ENCODE results near the gene TGIF1.
A peak's percentile ranks its signal among the peaks of the same experiment; 100 is the strongest.

The TGIF1 gene

DNA sequence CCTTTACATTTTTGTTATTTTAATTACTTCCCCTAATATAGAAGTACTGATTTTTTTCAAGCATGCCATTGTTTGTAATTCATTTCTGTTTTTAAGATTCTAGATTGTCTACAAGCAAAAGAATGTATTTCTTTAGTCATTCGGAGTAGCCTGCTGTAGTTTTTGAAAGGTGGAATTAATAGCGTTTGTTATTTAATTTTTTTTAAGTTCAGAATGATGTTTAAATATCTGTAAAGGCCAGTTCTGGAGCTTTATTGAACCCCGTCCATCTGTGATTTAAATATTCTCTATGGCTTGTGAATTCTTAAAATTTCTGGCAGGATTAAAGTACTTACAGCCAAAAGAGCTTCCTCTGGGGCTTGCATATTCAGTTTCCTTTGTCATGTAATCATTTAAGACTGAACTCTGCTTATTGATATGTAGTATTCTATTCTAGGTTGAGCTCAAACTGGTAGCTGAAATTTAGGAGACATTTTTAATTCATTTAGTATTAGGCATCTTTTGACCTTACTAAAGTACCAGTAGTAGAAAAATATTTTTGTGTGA lies 5.2 kb downstream of the TGIF1 start:
- Mint-ChIP-seq H3K27ac (peak overlapping the region; percentile 99), H3K4me1 (ENCODE audit: low read depth) (peaks cover 34% of the 10 kb centered on the region), H3K9me3 (no peaks in the 10 kb centered on the region), H3K36me3 (ENCODE audit: low read depth) (peaks cover 64% of the 10 kb centered on the region), H3K27me3 (no peaks in the 10 kb centered on the region), H3K4me3 (no peak overlapping the region)
- intact Hi-C loops (cut with micrococcal nuclease), result loop anchor here (10.0 kb wide), 1 partner anchor 420 kb away; no protein-coding TSS in a partner anchor

GRCh38 chr18:3455907-3456685 lies 6.1 kb downstream of the TGIF1 start:
- Mint-ChIP-seq H3K27me3 (no peaks in the 10 kb centered on the region), H3K4me1 (ENCODE audit: low read depth) (peaks cover 34% of the 10 kb centered on the region), H3K9me3 (peaks cover 7% of the 10 kb centered on the region), H3K4me3 (no peak overlapping the region), H3K27ac (no peak overlapping the region), H3K36me3 (ENCODE audit: low read depth) (peaks cover 63% of the 10 kb centered on the region)
- intact Hi-C loops (cut with micrococcal nuclease), result loop anchor here (1.0 to 10.0 kb wide), 2 partner anchors 174 to 419 kb away; no protein-coding TSS in a partner anchor

DNA sequence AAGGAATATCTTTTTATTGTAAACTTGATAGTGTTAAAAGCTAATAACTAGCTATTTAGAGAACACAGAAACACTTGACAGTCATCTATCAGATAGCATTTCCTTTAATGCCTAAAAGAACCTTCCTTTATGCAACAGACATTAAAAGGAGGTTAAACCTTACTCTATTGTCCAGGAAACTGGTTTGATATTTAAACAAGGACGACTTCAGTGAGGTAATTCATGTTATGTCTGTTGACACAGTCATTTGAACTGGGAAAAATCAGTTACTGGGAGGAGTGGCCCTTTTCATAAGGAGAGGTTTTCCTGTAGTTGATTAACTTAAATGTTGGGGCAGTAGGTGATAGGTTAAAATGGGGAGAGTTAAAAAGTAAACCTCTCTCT lies 6.7 kb downstream of the TGIF1 start:
- intact Hi-C loops (cut with micrococcal nuclease), result loop anchor here (1.0 to 10.0 kb wide), 2 partner anchors 174 to 418 kb away; no protein-coding TSS in a partner anchor
- no peak overlapping the region for H3K27ac Mint-ChIP-seq
- peaks cover 63% of the 10 kb centered on the region for H3K36me3 Mint-ChIP-seq (ENCODE audit: low read depth)
- H3K9me3 Mint-ChIP-seq, result peaks cover 9% of the 10 kb centered on the region
- H3K4me1 Mint-ChIP-seq (ENCODE audit: low read depth), result peaks cover 34% of the 10 kb centered on the region
- no peaks in the 10 kb centered on the region for H3K27me3 Mint-ChIP-seq
- no peak overlapping the region for H3K4me3 Mint-ChIP-seq

GRCh38 chr18:3457261-3457724 lies 7.3 kb downstream of the TGIF1 start:
- Mint-ChIP-seq H3K27ac (no peak overlapping the region), H3K4me3 (no peak overlapping the region), H3K4me1 (ENCODE audit: low read depth) (peaks cover 32% of the 10 kb centered on the region), H3K36me3 (ENCODE audit: low read depth) (peaks cover 63% of the 10 kb centered on the region), H3K9me3 (peaks cover 9% of the 10 kb centered on the region), H3K27me3 (no peaks in the 10 kb centered on the region)
- intact Hi-C loops (cut with micrococcal nuclease), result loop anchor here (10.0 kb wide), 1 partner anchor 418 kb away; no protein-coding TSS in a partner anchor

DNA sequence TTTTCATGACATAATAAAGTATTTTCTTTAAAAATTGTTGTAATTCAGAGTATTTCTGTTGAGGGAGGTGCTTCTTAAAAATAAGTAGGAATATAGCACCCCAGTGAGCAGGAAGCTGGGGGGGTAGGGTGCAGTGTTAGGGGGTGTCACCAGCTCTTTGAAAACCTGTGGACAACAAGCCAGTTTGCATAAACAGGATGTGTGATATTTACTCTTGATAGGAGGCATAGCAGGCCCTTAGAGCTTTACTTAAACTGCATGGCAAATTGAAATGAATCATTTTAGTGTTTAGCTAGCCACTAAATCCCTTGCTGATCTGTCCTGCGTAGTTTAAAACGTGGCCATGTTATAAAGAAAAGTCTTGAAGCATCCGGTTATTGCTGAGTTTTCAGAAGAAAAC lies 8.4 kb downstream of the TGIF1 start:
- peaks cover 9% of the 10 kb centered on the region for H3K9me3 Mint-ChIP-seq
- H3K4me1 Mint-ChIP-seq (ENCODE audit: low read depth), result peaks cover 21% of the 10 kb centered on the region
- H3K27me3 Mint-ChIP-seq, result no peaks in the 10 kb centered on the region
- H3K4me3 Mint-ChIP-seq, result no peak overlapping the region
- intact Hi-C loops (cut with micrococcal nuclease), result loop anchor here (10.0 kb wide), 1 partner anchor 416 kb away; no protein-coding TSS in a partner anchor
- peaks cover 62% of the 10 kb centered on the region for H3K36me3 Mint-ChIP-seq (ENCODE audit: low read depth)
- H3K27ac Mint-ChIP-seq, result no peak overlapping the region

DNA sequence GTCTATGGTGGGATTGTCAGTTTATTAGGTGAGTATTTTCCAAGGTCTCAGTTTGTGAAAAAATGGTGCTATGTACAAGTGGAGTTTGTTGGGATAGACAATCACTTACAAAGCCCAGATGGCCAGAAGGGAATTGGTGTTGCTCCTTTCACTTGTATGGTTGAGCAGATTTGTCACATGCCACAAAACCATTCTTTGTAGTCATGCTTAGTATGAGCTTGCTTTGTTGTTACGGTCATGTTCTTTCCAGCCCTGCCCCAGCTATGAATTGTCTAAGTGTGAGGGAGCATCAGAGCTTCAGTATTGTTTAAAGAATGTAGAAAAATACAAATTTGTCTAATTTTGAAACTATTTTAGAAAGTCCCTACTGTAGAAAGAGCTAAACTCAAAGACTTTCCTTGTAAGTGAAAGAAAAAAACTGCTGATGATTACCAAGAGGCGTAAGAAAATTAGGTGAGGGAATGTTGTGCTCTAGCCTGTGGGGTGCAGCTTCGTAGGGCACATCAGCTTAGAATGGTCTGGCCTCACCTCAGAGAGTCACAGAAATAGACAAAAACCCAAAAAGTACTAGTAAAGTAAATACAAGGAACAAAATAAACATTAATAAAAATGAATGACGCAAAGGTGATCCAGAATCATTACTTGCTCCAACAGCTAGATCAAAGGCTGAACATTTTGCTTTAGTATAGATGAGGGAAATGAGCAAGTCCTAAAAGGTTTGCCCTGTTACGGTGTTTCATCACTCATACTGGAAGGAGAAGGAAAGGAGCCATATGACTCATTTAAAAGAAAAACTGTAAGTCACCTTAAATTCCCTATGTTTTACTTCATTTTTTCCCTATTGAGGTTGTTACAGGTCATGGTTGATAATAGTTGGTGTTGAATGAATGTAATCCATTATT lies 9.2 kb downstream of the TGIF1 start:
- Mint-ChIP-seq H3K9me3 (peaks cover 9% of the 10 kb centered on the region), H3K27ac (no peak overlapping the region), H3K27me3 (no peaks in the 10 kb centered on the region), H3K36me3 (ENCODE audit: low read depth) (peaks cover 62% of the 10 kb centered on the region), H3K4me1 (ENCODE audit: low read depth) (peaks cover 21% of the 10 kb centered on the region), H3K4me3 (no peak overlapping the region)
- intact Hi-C loops (cut with micrococcal nuclease), result loop anchor here (10.0 kb wide), 1 partner anchor 416 kb away; no protein-coding TSS in a partner anchor

- peaks cover 9% of the 10 kb centered on the region for H3K9me3 Mint-ChIP-seq
- intact Hi-C loops (cut with micrococcal nuclease), result no loop called here
- peaks cover 23% of the 10 kb centered on the region for H3K4me1 Mint-ChIP-seq (ENCODE audit: low read depth)
- H3K27me3 Mint-ChIP-seq, result no peaks in the 10 kb centered on the region
- no peak overlapping the region for H3K27ac Mint-ChIP-seq
- no peak overlapping the region for H3K4me3 Mint-ChIP-seq
- H3K36me3 Mint-ChIP-seq (ENCODE audit: low read depth), result peaks cover 58% of the 10 kb centered on the region
Observed at GRCh38 chr18:3460823-3461398, 10.9 kb downstream of the TGIF1 start.

DNA sequence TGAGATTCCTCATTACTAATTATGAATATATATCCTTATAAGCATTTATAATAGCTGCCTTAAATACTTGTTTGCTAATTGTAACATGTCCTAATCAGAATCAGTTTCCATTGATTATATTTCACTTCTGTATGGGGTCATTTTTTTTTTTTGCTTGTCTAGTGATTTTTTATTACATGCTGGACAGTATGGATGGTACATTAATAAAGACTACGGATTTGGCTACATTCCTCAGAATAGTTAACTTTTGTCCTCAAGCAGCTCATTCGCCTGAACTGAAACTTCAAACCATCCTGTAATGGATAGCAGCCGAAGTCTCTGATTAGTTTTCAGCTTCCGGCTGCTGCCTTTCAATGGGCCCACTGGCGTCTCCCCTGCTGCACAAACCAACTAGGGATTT lies 11.7 kb downstream of the TGIF1 start:
- Mint-ChIP-seq H3K27ac (no peak overlapping the region), H3K36me3 (ENCODE audit: low read depth) (peaks cover 51% of the 10 kb centered on the region)

GRCh38 chr18:3463051-3463450 lies 13.1 kb downstream of the TGIF1 start:
- H3K27ac Mint-ChIP-seq, result peak overlapping the region; percentile 36
- intact Hi-C loops (cut with micrococcal nuclease), result no loop called here
- H3K27me3 Mint-ChIP-seq, result no peaks in the 10 kb centered on the region

More for the DNA sequence above, 11.7 kb downstream of the TGIF1 start:
- Mint-ChIP-seq H3K27me3 (no peaks in the 10 kb centered on the region), H3K4me3 (no peak overlapping the region), H3K9me3 (peaks cover 9% of the 10 kb centered on the region), H3K4me1 (ENCODE audit: low read depth) (peaks cover 30% of the 10 kb centered on the region)
- intact Hi-C loops (cut with micrococcal nuclease), result no loop called here

DNA sequence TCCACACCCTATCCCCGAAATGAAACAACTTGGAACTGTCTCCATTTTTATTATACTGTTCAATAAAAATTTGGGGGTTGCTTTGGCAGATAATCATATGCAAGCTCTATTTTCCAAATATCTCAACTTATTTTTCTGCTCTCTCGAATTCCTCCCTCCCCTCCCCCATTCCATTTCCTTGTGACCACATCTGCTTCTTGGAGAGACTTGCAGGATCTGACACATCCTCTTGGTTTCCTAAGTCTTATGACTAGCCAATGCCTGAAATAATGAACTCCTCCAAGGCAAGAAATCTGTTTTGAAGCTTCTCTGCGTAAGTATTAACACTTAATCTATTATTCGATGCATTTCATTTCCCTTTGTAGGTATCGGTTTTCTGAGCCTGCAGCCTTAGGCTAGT lies 16.1 kb downstream of the TGIF1 start:
- intact Hi-C loops (cut with micrococcal nuclease), result no loop called here
- Mint-ChIP-seq H3K4me3 (no peak overlapping the region), H3K4me1 (ENCODE audit: low read depth) (peaks cover 15% of the 10 kb centered on the region), H3K27ac (no peak overlapping the region), H3K27me3 (no peaks in the 10 kb centered on the region), H3K9me3 (peaks cover 2% of the 10 kb centered on the region), H3K36me3 (ENCODE audit: low read depth) (peaks cover 13% of the 10 kb centered on the region)

More at GRCh38 chr18:3463051-3463450, 13.1 kb downstream of the TGIF1 start:
- Mint-ChIP-seq H3K36me3 (ENCODE audit: low read depth) (peaks cover 37% of the 10 kb centered on the region), H3K4me1 (ENCODE audit: low read depth) (peaks cover 22% of the 10 kb centered on the region), H3K4me3 (no peak overlapping the region), H3K9me3 (peaks cover 9% of the 10 kb centered on the region)

GRCh38 chr18:3466872-3467271 lies 16.9 kb downstream of the TGIF1 start:
- intact Hi-C loops (cut with micrococcal nuclease), result no loop called here
- Mint-ChIP-seq H3K36me3 (ENCODE audit: low read depth) (peaks cover 5% of the 10 kb centered on the region), H3K4me3 (no peak overlapping the region), H3K27me3 (no peaks in the 10 kb centered on the region), H3K9me3 (no peaks in the 10 kb centered on the region), H3K27ac (no peak overlapping the region), H3K4me1 (ENCODE audit: low read depth) (peaks cover 15% of the 10 kb centered on the region)

DNA sequence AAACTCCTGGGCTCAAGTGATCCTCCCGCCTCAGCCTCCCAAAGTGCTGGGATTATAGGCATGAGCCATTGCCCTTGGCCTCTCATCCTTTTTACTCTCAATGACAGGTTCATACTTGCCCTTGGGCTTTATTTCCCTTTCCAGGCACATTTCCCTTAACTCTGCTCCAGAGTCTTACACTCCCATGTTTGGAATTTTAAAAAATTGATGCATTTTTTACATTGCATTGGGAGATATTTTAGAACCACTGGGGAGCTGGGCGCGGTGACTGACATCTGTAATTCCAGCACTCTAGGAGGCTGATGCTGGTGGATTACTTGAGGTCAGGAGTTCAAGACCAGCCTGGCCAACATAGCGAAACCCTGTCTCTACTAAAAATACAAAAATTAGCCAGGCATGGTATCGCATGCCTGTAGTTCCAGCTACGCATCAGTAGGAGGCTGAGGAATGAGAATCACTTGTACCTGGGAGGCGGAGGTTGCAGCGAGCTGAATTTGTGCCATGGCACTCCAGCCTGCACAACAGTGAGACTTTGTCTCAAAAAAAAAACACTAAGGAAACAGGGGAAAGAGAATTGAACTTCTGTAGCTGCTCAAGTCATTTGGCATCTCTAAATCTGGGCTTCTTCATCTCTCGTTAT lies 18.2 kb downstream of the TGIF1 start:
- no peak overlapping the region for H3K4me3 Mint-ChIP-seq
- H3K9me3 Mint-ChIP-seq, result no peaks in the 10 kb centered on the region
- H3K36me3 Mint-ChIP-seq (ENCODE audit: low read depth), result no peaks in the 10 kb centered on the region
- peaks cover 15% of the 10 kb centered on the region for H3K4me1 Mint-ChIP-seq (ENCODE audit: low read depth)
- no peak overlapping the region for H3K27ac Mint-ChIP-seq
- intact Hi-C loops (cut with micrococcal nuclease), result no loop called here
- no peaks in the 10 kb centered on the region for H3K27me3 Mint-ChIP-seq

DNA sequence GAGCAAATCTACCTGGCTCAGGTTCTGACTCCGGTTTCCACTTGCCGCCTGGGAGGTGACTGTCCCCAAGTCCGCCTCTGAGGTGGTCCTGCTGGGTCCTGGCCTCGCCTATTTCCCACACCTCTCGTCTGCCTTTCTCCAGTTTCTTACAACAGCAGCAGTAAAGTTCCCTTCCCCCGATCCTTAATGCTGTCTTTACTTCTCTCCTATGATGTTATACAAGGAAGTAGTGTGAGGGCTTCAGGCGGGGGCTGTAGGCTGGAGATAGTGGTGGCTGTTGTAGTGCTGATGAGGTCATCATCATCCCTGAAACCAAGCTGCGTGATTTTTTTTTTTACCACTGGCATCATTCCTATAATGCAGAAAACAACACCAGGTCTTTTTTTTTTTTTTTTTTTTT lies 18.9 kb downstream of the TGIF1 start:
- intact Hi-C loops (cut with micrococcal nuclease), result no loop called here
- H3K4me1 Mint-ChIP-seq (ENCODE audit: low read depth), result peaks cover 15% of the 10 kb centered on the region
- no peak overlapping the region for H3K27ac Mint-ChIP-seq
- H3K4me3 Mint-ChIP-seq, result no peak overlapping the region
- no peaks in the 10 kb centered on the region for H3K9me3 Mint-ChIP-seq
- no peaks in the 10 kb centered on the region for H3K36me3 Mint-ChIP-seq (ENCODE audit: low read depth)
- H3K27me3 Mint-ChIP-seq, result no peaks in the 10 kb centered on the region
